ENCODE results near the gene CCDC30.
A peak's percentile ranks its signal among the peaks of the same experiment; 100 is the strongest.
"Not testable (repeated sequence)": the region's sequence is repeated elsewhere in the genome, so short reads cannot be mapped to it uniquely, and the experiment has no call there.

The CCDC30 gene

DNA sequence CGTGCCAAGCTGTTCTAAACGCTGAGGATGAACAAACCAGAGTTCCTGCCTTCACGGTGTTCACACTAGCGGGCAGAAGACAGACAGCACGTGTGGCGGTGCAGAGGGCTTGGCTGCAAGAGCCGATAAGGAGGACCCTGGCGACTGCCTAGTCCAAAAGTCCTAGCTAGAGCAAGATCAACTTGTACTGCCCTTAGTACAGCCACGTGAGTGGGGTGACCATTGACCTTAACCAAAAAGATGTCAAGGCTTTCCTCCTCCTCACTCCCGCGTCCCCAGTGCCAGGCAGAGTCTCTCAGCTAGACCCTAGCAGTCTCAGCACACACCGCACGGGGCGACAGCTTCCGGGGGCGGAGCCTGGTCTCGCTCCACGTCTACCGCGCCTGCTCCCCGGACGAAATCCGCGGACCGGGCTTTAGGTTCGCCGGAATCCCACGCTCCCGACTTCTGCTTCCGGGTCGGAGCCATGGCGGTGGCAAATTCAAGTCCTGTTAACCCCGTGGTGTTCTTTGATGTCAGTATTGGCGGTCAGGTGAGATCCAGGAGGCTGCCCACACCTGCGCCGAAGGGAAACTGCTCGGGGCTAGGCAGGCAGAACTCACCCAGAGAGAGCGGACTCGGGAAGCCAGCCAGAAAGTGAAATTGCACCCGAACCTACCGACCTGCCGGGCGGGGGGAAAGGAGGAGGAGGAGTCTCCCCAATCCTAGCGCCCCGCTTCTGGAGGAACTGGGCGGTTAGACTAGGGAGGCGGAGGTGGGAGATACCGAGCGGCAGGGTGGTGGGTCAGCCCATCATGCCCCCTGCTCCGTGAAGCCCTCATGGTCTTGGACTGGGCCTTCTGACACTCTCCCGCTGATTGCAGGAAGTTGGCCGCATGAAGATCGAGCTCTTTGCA is 195.1 kb downstream of the CCDC30 start, which contains the start of gene PPIH:
Gene PPIH (plus strand): TSS at position 443 of the 896 bp plus-strand sequence. CDS start 24 bp downstream, at position 467.
- DNase-seq (ENCODE audit: low read depth) = peak; percentile 91

- no peak for DNase-seq (ENCODE audit: low read depth)
Observed at GRCh38 chr1:42658877-42659337, 195.8 kb downstream of the CCDC30 start.

GRCh38 chr1:42660907-42661500 is 197.9 kb downstream of the CCDC30 start:
- no peak for DNase-seq (ENCODE audit: low read depth)

- no peak for DNase-seq (ENCODE audit: low read depth)
Observed at GRCh38 chr1:42669936-42670335, 206.8 kb downstream of the CCDC30 start.

GRCh38 chr1:42670425-42670824 is 207.3 kb downstream of the CCDC30 start:
- DNase-seq (ENCODE audit: low read depth) = no peak

- DNase-seq (ENCODE audit: low read depth) = no peak
Observed at GRCh38 chr1:42674214-42674613, 211.1 kb downstream of the CCDC30 start.

- no peak for DNase-seq (ENCODE audit: low read depth)
Observed at GRCh38 chr1:42674682-42675081, 211.6 kb downstream of the CCDC30 start.

DNA sequence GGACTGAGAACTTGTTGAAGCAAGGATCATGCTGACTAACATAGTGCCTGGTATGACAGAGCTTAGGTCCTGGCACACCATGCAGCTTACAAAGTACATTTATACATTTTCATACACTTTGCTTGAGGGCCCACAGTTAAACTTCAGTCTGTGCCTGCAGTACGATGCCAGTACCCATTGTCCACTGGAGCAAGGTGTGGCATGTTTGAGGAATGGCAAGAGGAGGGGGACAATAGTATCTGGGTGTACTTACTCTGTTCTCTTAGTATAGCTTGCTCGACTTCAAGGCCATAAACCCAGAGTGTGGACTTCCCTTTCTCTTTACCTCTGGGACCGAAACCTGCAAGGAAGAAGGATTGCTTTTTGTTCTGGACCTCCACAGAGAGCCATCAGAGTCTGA is 212.4 kb downstream of the CCDC30 start:
- no peak for DNase-seq (ENCODE audit: low read depth)

GRCh38 chr1:42676534-42677087 is 213.5 kb downstream of the CCDC30 start:
- DNase-seq (ENCODE audit: low read depth) = no peak

DNA sequence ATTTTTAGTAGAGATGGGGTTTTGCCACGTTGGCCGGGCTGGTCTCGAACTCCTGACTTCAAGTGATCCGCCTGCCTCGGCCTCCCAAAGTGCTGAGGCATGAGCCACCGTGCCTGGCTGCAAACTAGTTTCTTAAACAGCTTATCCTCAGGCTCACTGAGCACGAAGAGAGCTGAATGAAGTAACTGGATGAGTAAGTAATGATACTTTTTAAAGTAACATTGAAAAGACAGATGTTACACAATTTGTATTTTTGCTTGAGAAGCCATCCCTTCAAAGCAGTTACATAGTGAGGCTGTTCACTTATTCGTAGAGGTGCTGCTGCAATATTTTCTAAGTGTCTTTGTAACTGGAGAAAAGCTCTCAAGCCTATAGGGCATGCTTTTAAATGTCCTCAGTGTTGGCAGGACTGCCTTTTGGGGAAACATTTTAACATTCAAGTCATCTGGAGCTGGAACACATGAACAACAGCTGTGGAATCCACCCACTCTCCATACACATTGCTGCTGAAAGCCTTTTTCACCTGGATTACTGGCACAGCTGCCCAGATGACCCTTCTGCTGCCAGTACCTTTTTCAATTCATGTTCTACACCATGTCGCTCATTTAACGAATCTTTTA is 216.4 kb downstream of the CCDC30 start:
- DNase-seq (ENCODE audit: low read depth) = no peak

GRCh38 chr1:42680055-42680454 is 217.0 kb downstream of the CCDC30 start:
- no peak for DNase-seq (ENCODE audit: low read depth)

GRCh38 chr1:42680921-42681683 is 218.0 kb downstream of the CCDC30 start:
- DNase-seq (ENCODE audit: low read depth) = no peak

- peak; percentile 88 for DNase-seq (ENCODE audit: low read depth)
Observed at GRCh38 chr1:42681741-42682483, 218.8 kb downstream of the CCDC30 start, which contains the start of gene YBX1. Gene YBX1 (plus strand): TSS chr1:42682418. CDS start chr1:42682566, 148 bp downstream.

DNA sequence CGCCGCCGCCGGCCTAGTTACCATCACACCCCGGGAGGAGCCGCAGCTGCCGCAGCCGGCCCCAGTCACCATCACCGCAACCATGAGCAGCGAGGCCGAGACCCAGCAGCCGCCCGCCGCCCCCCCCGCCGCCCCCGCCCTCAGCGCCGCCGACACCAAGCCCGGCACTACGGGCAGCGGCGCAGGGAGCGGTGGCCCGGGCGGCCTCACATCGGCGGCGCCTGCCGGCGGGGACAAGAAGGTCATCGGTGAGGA is 219.3 kb downstream of the CCDC30 start:
- not testable (repeated sequence) for DNase-seq (ENCODE audit: low read depth)

GRCh38 chr1:42682739-42683531 is 219.8 kb downstream of the CCDC30 start:
- peak; percentile 55 for DNase-seq (ENCODE audit: low read depth)

- no peak for DNase-seq (ENCODE audit: low read depth)
Observed at GRCh38 chr1:42684139-42684538, 221.1 kb downstream of the CCDC30 start.

GRCh38 chr1:42686418-42686817 is 223.3 kb downstream of the CCDC30 start:
- DNase-seq (ENCODE audit: low read depth) = no peak

DNA sequence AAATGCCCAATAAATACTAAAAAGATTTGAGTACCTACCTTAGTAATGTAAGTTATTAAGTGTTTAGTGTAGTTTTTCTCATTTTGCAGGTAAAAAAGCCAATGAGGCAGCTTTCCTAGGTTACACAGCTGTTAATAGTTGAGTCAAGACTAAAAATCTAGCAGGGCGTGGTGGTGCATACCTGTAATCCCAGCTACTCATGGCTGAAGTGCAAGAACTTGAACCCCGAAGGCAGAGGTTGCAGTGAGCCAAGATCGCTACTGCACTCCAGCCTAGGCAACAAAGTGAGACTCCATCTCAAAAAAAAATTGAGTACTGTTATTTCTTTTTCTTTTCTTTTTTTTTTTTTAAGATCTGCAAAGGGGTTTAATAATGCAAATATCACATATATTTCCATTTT is 226.8 kb downstream of the CCDC30 start:
- no peak for DNase-seq (ENCODE audit: low read depth)

GRCh38 chr1:42690477-42691156 is 227.5 kb downstream of the CCDC30 start:
- DNase-seq (ENCODE audit: low read depth) = no peak

GRCh38 chr1:42691157-42691498 is 228.0 kb downstream of the CCDC30 start:
- DNase-seq (ENCODE audit: low read depth) = no peak
